OCI-LY1 (cell line): ENCODE measurements around the gene MOCS1.

Source experiments
- H2AFZ ChIP-seq: fragments of 200-600 bp; sonication (generic), shearing (Covaris generic); 2 replicates; pipeline ENCODE4 v1.6.0; 2014; ENCODE audit warnings: antibody characterized with exemption, mild to moderate bottlenecking, low read length
- H3F3A ChIP-seq: fragments of 200-600 bp; sonication (generic), shearing (Covaris generic); 2 replicates; pipeline ENCODE4 v1.6.0; 2014; ENCODE audit warnings: mild to moderate bottlenecking, antibody characterized with exemption, low read length, moderate library complexity; ENCODE audit not compliant: insufficient read depth
- H3K27ac ChIP-seq: fragments of 200-600 bp; sonication (generic); 2 replicates; pipeline ENCODE4 v1.5.1; 2014; ENCODE audit warnings: low read length, mixed run types, mild to moderate bottlenecking, low read depth; ENCODE audit not compliant: poor library complexity, severe bottlenecking
- H3K27me3 ChIP-seq: fragments of 200-600 bp; sonication (generic); 2 replicates; pipeline ENCODE4 v1.6.0; 2014; ENCODE audit warnings: antibody characterized with exemption, mild to moderate bottlenecking, low read length, moderate library complexity; ENCODE audit not compliant: insufficient read depth
- H3K36me3 ChIP-seq: fragments of 200-600 bp; sonication (generic); 2 replicates; pipeline ENCODE4 v1.6.1; 2014; ENCODE audit warnings: mild to moderate bottlenecking, antibody characterized with exemption, low read length, moderate library complexity, mixed read lengths; ENCODE audit not compliant: insufficient read depth
- H3K4me1 ChIP-seq: fragments of 200-600 bp; sonication (generic); 2 replicates; pipeline ENCODE4 v1.5.1; 2014; ENCODE audit warnings: mild to moderate bottlenecking, low read length, moderate library complexity; ENCODE audit not compliant: insufficient read depth, severe bottlenecking
- H3K4me2 ChIP-seq: fragments of 200-600 bp; sonication (generic), shearing (Covaris generic); 2 replicates; pipeline ENCODE4 v1.6.1; 2014; ENCODE audit warnings: low read length
- H3K4me3 ChIP-seq: fragments of 200-600 bp; sonication (generic); 2 replicates; pipeline ENCODE4 v1.5.1; 2014; ENCODE audit warnings: low read length, low read depth, mild to moderate bottlenecking, mixed read lengths; ENCODE audit not compliant: poor library complexity, severe bottlenecking
- H3K79me2 ChIP-seq: fragments of 200-600 bp; shearing (Covaris generic); 2 replicates; pipeline ENCODE4 v1.6.1; 2016; ENCODE audit warnings: mixed run types, low read length, mixed read lengths; ENCODE audit not compliant: insufficient read depth
- H3K9ac ChIP-seq: fragments of 200-600 bp; sonication (generic), shearing (Covaris generic); 2 replicates; pipeline ENCODE4 v1.6.1; 2014; ENCODE audit warnings: mild to moderate bottlenecking, low read length, mixed read lengths
- H3K9me2 ChIP-seq: fragments of 200-600 bp; sonication (generic), shearing (Covaris generic); 2 replicates; pipeline ENCODE4 v1.6.1; 2014; ENCODE audit warnings: low read depth, mild to moderate bottlenecking, low read length, mixed read lengths
- H3K9me3 ChIP-seq: fragments of 200-600 bp; shearing (Covaris generic); 2 replicates; pipeline ENCODE4 v1.6.1; 2014; ENCODE audit warnings: low read length, mixed read lengths
- H4K20me1 ChIP-seq: fragments of 200-600 bp; sonication (generic), shearing (Covaris generic); 2 replicates; pipeline ENCODE4 v1.6.0; 2016; ENCODE audit warnings: mild to moderate bottlenecking, low read length; ENCODE audit not compliant: insufficient read depth
- CTCF ChIP-seq: fragments of 200-600 bp; sonication (generic), shearing (Covaris generic); IDR thresholded peaks from 2 replicates; pipeline ENCODE4 v1.5.1; 2017; ENCODE audit warnings: mild to moderate bottlenecking, antibody characterized with exemption, low read length, moderate library complexity, mixed read lengths
- EZH2 ChIP-seq: fragments of 200-600 bp; sonication (generic), shearing (Covaris generic); IDR thresholded peaks from 2 replicates; pipeline ENCODE4 v1.8.0; 2017; ENCODE audit warnings: borderline replicate concordance, mixed run types, mild to moderate bottlenecking, antibody characterized with exemption, low read length, moderate library complexity, mixed read lengths

Gene MOCS1

DNA sequence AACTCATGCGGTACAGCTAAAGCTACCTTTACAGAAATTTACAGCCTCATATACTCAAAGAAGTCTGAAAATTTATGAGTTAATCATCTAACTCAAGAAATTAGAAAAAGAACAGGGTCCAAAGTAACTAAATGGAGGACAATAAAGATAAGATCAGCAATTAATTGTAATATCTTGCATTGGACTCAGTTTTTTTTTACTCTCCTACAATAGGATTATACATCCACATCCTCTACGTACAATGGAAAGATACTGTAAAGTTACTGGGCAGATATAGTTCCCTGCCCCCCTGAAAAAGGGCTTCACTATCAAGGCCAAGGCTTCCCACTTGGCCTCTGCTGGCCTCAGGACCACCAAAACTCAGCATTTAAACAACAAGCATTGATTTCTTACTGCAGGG is 31.5 kb upstream of the MOCS1 start:
- TF ChIP-seq CTCF: no peak
- no peak for TF ChIP-seq EZH2
- Histone ChIP-seq H3K9ac (no peak overlapping the region), H3K4me1 (no peaks in the 10 kb centered on the region), H3K27ac (no peak overlapping the region), H3K36me3 (no peaks in the 10 kb centered on the region), H3K79me2 (no peaks in the 10 kb centered on the region), H3F3A (no peaks in the 10 kb centered on the region), H3K4me3 (no peak overlapping the region), H3K9me2 (no peaks in the 10 kb centered on the region), H3K27me3 (no peaks in the 10 kb centered on the region), H3K4me2 (no peak overlapping the region), H4K20me1 (no peaks in the 10 kb centered on the region), H3K9me3 (no peaks in the 10 kb centered on the region), H2AFZ (no peak overlapping the region)

DNA sequence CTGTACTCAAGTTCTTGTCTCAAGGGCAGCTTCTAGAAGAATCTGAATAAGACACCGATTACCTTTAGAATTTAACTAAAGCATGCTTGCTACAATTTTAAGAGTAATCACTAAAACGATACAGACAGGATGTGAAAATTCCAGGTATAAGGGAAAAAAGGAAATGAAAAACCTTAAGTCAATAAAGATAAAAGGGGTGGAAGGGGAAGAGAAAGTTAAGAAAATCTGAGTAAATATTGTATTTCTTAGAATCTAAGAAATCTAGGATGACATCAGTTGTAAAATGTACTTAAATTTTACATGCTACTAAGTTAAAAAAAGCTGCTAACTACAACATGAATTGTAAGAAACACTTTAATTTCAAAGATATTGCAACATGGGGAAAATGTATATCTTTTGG is 30.3 kb upstream of the MOCS1 start:
- H3K4me1 ChIP-seq: no peaks in the 10 kb centered on the region
- no peaks in the 10 kb centered on the region for H4K20me1 ChIP-seq
- no peaks in the 10 kb centered on the region for H3K27me3 ChIP-seq
- no peaks in the 10 kb centered on the region for H3K9me3 ChIP-seq
- H3K27ac ChIP-seq: no peak overlapping the region
- H3F3A ChIP-seq: no peaks in the 10 kb centered on the region
- no peaks in the 10 kb centered on the region for H3K9me2 ChIP-seq
- H3K9ac ChIP-seq: no peak overlapping the region
- TF ChIP-seq CTCF: no peak
- no peak for TF ChIP-seq EZH2
- no peak overlapping the region for H2AFZ ChIP-seq
- no peaks in the 10 kb centered on the region for H3K36me3 ChIP-seq
- no peak overlapping the region for H3K4me2 ChIP-seq
- H3K4me3 ChIP-seq: no peak overlapping the region
- H3K79me2 ChIP-seq: no peaks in the 10 kb centered on the region

GRCh38 chr6:39964094-39964493 is 29.8 kb upstream of the MOCS1 start:
- no peak overlapping the region for H3K9ac ChIP-seq
- no peak overlapping the region for H2AFZ ChIP-seq
- H3F3A ChIP-seq: no peaks in the 10 kb centered on the region
- no peak overlapping the region for H3K27ac ChIP-seq
- H3K4me1 ChIP-seq: no peaks in the 10 kb centered on the region
- TF ChIP-seq CTCF: no peak
- no peak for TF ChIP-seq EZH2
- no peak overlapping the region for H3K4me3 ChIP-seq
- H3K36me3 ChIP-seq: no peaks in the 10 kb centered on the region
- no peaks in the 10 kb centered on the region for H3K9me3 ChIP-seq
- H4K20me1 ChIP-seq: no peaks in the 10 kb centered on the region
- no peak overlapping the region for H3K4me2 ChIP-seq
- H3K9me2 ChIP-seq: no peaks in the 10 kb centered on the region
- no peaks in the 10 kb centered on the region for H3K27me3 ChIP-seq
- H3K79me2 ChIP-seq: no peaks in the 10 kb centered on the region
